Dedifferentiated amniotic fluid mesenchymal stem cell (primary cell): ENCODE results near the gene BAMBI.

ENCODE experiments used
- DNase-seq: peaks from one replicate; pipeline ENCODE4 v3.0.0-alpha.2; 2016; ENCODE audit errors: extremely low spot score

BAMBI gene

GRCh38 chr10:28674782-28675181, 2.5 kb upstream of the BAMBI start:
- no peak for DNase-seq

- DNase-seq: no peak
These were observed 874 bp upstream of the BAMBI start for GRCh38 chr10:28676326-28676967.

- peak; percentile 23 for DNase-seq
These were observed 766 bp downstream of the BAMBI start for GRCh38 chr10:28677888-28678686.

- DNase-seq: no peak
These were observed 1.6 kb downstream of the BAMBI start for GRCh38 chr10:28678687-28679457.

- no peak for DNase-seq
These were observed 2.4 kb downstream of the BAMBI start for GRCh38 chr10:28679581-28680357.

GRCh38 chr10:28680358-28680752, 3.0 kb downstream of the BAMBI start:
- no peak for DNase-seq

GRCh38 chr10:28681291-28681763, 4.0 kb downstream of the BAMBI start:
- no peak for DNase-seq

GRCh38 chr10:28681928-28682750, 4.8 kb downstream of the BAMBI start:
- no peak for DNase-seq

GRCh38 chr10:28684157-28684985, 7.0 kb downstream of the BAMBI start:
- no peak for DNase-seq

- no peak for DNase-seq
These were observed 7.8 kb downstream of the BAMBI start for GRCh38 chr10:28684986-28685580.

GRCh38 chr10:28685717-28686116, 8.4 kb downstream of the BAMBI start:
- no peak for DNase-seq

GRCh38 chr10:28686835-28687682, 9.7 kb downstream of the BAMBI start:
- peak; percentile 48 for DNase-seq

- DNase-seq: no peak
These were observed 10.3 kb downstream of the BAMBI start for GRCh38 chr10:28687683-28688001.

- DNase-seq: no peak
These were observed 13.2 kb downstream of the BAMBI start for GRCh38 chr10:28690545-28690944.

- no peak for DNase-seq
These were observed 13.9 kb downstream of the BAMBI start for GRCh38 chr10:28691187-28691694.

GRCh38 chr10:28692050-28692449, 14.7 kb downstream of the BAMBI start:
- DNase-seq: no peak

- no peak for DNase-seq
These were observed 17.2 kb downstream of the BAMBI start for GRCh38 chr10:28694530-28694929.

GRCh38 chr10:28698075-28698474, 20.8 kb downstream of the BAMBI start:
- no peak for DNase-seq
